Omental fat pad (tissue), 4 donors: ENCODE results near the gene CPB1. TPM values are rescaled to one million over a fixed set of nuclear protein-coding genes. Genes with fewer than 3 reads are reported as not detected.

Experiments
- ATAC-seq: fragments of 150-250 bp; one replicate; pipeline ENCODE4 v1.9.1; 2016; ENCODE audit warnings: mild to moderate bottlenecking, moderate library complexity; ENCODE audit not compliant: low FRiP score
- DNase-seq: peaks from one replicate; pipeline ENCODE4 v3.0.0-alpha.2; 2019; ENCODE audit warnings: low spot score
- total RNA-seq, 4 donors: library from RNA; depleted of rRNA; stranded (reverse); fragments of >200 nt; gene quantifications; one replicate each; pipeline ENCODE4 v1.1.0, GENCODE V29; 2016
- TF ChIP-seq, protein P1 (sequence below), 3 donors: fragments of 450-650 bp; IDR thresholded peaks; one replicate each; pipeline ENCODE4 v1.5.1; 2016 to 2017; ENCODE audit warnings: antibody characterized with exemption in 3 of 3, mild to moderate bottlenecking in 3 of 3, moderate library complexity in 2 of 3

CPB1 gene
- total RNA-seq, 4 donors from 2014 or later, result 0.72 to 38.9 (median 4.2) TPM

DNA sequence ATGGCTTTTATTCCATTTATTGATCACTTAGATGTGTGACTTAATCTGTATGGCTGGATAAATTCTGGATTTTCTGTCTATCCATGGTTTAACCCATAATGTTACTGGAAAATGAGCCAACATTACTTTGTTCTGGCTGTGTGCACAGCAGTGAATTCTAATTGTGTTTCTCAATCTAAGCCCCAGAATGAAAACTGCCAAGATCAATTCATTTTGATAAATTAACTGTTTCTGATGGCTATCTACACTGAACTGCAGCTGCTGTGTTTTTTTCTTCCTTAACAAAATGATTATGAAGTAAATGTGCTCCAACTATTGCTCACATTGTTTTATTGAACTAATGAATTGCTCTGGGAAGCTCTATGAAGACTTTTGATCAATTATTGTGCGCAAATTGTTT is 35.7 kb upstream of the CPB1 start:
- ATAC-seq, result no peak
- TF ChIP-seq, protein P1, sequence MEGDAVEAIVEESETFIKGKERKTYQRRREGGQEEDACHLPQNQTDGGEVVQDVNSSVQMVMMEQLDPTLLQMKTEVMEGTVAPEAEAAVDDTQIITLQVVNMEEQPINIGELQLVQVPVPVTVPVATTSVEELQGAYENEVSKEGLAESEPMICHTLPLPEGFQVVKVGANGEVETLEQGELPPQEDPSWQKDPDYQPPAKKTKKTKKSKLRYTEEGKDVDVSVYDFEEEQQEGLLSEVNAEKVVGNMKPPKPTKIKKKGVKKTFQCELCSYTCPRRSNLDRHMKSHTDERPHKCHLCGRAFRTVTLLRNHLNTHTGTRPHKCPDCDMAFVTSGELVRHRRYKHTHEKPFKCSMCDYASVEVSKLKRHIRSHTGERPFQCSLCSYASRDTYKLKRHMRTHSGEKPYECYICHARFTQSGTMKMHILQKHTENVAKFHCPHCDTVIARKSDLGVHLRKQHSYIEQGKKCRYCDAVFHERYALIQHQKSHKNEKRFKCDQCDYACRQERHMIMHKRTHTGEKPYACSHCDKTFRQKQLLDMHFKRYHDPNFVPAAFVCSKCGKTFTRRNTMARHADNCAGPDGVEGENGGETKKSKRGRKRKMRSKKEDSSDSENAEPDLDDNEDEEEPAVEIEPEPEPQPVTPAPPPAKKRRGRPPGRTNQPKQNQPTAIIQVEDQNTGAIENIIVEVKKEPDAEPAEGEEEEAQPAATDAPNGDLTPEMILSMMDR (IDR thresholded peaks at IDR 0.05), result no peak

GRCh38 chr3:148792516-148792915 is 35.1 kb upstream of the CPB1 start:
- no peak for ATAC-seq
- TF ChIP-seq, protein P1 (IDR thresholded peaks at IDR 0.05), result no peak
- no peak for DNase-seq

More for the DNA sequence above, 35.7 kb upstream of the CPB1 start:
- DNase-seq, result no peak

- ATAC-seq (no peak), DNase-seq (no peak)
- TF ChIP-seq, protein P1 (IDR thresholded peaks at IDR 0.05), result no peak
Measured at GRCh38 chr3:148796799-148797198, 30.8 kb upstream of the CPB1 start.

DNA sequence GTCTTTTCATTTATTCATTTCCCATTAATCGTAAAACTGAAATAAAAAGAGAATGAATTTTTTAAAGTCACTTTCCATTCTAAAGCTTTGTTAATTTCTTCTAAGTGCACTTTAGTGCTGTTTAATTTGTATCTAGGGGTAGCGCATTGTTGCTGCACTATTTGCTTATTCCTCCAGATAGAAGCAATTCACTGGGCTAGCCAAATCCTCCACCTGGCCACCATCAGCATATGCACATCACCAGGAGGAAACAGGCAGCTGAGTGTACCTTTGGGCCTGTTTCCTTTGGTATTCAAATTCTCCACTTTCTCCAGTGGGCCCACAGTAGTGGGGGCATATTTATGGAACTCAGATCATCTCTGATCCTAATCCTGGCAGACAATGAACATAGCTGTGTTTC is 29.8 kb upstream of the CPB1 start:
- TF ChIP-seq, protein P1 (IDR thresholded peaks at IDR 0.05), result no peak
- ATAC-seq (no peak), DNase-seq (no peak)

DNA sequence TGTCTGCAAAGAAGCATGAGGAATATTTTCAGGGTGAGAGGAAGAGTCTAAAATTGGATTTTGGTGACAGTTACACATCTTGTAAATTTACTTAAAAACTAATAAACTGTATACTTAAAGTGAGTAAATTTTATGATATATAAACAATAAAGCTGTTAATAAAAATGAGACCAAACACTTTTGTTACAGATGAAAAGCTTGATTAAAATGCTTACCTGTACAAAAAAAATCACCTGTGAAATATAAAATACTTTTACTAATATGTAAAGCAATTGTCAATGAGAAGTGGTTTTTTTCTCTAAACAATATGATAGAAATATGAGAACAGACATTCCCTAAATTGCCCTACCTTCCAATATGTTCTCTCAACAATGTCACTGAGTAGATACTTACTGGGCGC is 27.2 kb upstream of the CPB1 start:
- no peak for DNase-seq
- no peak for ATAC-seq
- TF ChIP-seq, protein P1 (IDR thresholded peaks at IDR 0.05), result no peak

GRCh38 chr3:148809835-148810234 is 17.8 kb upstream of the CPB1 start:
- no peak for DNase-seq
- ATAC-seq, result no peak
- TF ChIP-seq, protein P1 (IDR thresholded peaks at IDR 0.05), result no peak

- ATAC-seq (no peak), DNase-seq (no peak)
- TF ChIP-seq, protein P1 (IDR thresholded peaks at IDR 0.05), result no peak
Measured at GRCh38 chr3:148815316-148816110, 12.1 kb upstream of the CPB1 start.
